ENCODE results near the gene MICAL2. TPM values are rescaled to one million over a fixed set of nuclear protein-coding genes. Genes with fewer than 3 reads are reported as not detected.
A peak's percentile ranks its signal among the peaks of the same experiment; 100 is the strongest.

MICAL2 gene
- total RNA-seq, 1 donor from 2014 or later: 10.0 TPM

- Mint-ChIP-seq H3K27ac (peak overlapping the region; percentile 82), H3K4me1 (ENCODE audit: low read depth) (peaks cover 53% of the 10 kb centered on the region), H3K27me3 (no peaks in the 10 kb centered on the region), H3K4me3 (ENCODE audit: low read depth) (no peak overlapping the region), H3K36me3 (ENCODE audit: insufficient read depth) (no peaks in the 10 kb centered on the region), H3K9me3 (ENCODE audit: low read depth) (no peaks in the 10 kb centered on the region)
- DNase-seq (ENCODE audit: low spot score, unreplicated experiment): no peak
- TF ChIP-seq, protein P1, sequence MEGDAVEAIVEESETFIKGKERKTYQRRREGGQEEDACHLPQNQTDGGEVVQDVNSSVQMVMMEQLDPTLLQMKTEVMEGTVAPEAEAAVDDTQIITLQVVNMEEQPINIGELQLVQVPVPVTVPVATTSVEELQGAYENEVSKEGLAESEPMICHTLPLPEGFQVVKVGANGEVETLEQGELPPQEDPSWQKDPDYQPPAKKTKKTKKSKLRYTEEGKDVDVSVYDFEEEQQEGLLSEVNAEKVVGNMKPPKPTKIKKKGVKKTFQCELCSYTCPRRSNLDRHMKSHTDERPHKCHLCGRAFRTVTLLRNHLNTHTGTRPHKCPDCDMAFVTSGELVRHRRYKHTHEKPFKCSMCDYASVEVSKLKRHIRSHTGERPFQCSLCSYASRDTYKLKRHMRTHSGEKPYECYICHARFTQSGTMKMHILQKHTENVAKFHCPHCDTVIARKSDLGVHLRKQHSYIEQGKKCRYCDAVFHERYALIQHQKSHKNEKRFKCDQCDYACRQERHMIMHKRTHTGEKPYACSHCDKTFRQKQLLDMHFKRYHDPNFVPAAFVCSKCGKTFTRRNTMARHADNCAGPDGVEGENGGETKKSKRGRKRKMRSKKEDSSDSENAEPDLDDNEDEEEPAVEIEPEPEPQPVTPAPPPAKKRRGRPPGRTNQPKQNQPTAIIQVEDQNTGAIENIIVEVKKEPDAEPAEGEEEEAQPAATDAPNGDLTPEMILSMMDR (IDR thresholded peaks at IDR 0.05; ENCODE audit: unreplicated experiment): no peak
These were observed 141.5 kb downstream of the MICAL2 start for GRCh38 chr11:12251666-12252560.

- no peak overlapping the region for H3K4me3 Mint-ChIP-seq (ENCODE audit: low read depth)
- TF ChIP-seq, protein P1 (IDR thresholded peaks at IDR 0.05; ENCODE audit: unreplicated experiment): no peak
- no peaks in the 10 kb centered on the region for H3K9me3 Mint-ChIP-seq (ENCODE audit: low read depth)
- DNase-seq (ENCODE audit: low spot score, unreplicated experiment): no peak
- no peaks in the 10 kb centered on the region for H3K36me3 Mint-ChIP-seq (ENCODE audit: insufficient read depth)
- H3K4me1 Mint-ChIP-seq (ENCODE audit: low read depth): peaks cover 43% of the 10 kb centered on the region
- no peaks in the 10 kb centered on the region for H3K27me3 Mint-ChIP-seq
- H3K27ac Mint-ChIP-seq: no peak overlapping the region
These were observed 143.5 kb downstream of the MICAL2 start for GRCh38 chr11:12253843-12254281.

DNA sequence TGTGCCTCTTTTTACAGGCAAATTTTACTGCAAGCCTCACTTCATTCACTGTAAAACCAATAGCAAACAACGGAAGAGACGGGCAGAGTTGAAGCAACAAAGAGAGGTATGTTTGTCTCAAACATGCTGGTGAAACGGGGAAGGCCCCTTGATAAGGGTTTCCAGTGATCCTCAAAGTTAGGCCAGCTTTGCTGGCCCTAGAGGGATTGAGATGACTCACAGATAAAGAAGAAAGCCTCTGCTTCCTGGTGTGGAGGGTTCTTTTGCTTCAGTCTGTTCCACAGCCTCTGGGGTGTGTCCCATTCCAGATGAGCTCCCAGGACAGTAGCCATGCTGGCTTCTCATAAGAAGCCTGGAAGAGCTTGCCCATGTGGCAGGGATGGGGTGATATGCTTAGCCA is 148.1 kb downstream of the MICAL2 start:
- TF ChIP-seq, protein P1 (IDR thresholded peaks at IDR 0.05; ENCODE audit: unreplicated experiment): no peak

DNA sequence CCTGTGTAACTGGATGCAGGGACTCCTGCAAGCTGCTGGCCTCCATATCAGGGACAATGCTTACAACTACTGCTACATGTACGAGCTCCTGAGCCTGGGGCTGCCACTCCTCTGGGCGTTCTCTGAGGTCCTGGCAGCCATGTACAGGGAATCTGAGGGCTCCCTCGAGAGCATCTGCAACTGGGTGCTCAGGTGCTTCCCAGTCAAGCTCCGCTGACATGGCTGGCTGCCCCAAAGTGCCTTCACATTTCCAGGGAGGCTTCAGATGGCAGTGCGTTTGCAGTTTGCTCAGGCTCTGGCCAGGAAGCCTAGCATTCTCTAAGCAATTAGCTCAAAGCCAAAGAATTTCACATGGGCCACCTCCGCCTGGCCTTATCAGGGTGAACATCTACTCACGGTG is 149.6 kb downstream of the MICAL2 start:
- H3K4me3 Mint-ChIP-seq (ENCODE audit: low read depth): no peak overlapping the region
- DNase-seq (ENCODE audit: low spot score, unreplicated experiment): no peak
- H3K36me3 Mint-ChIP-seq (ENCODE audit: insufficient read depth): no peaks in the 10 kb centered on the region
- TF ChIP-seq, protein P1 (IDR thresholded peaks at IDR 0.05; ENCODE audit: unreplicated experiment): no peak
- no peaks in the 10 kb centered on the region for H3K27me3 Mint-ChIP-seq
- peaks cover 10% of the 10 kb centered on the region for H3K4me1 Mint-ChIP-seq (ENCODE audit: low read depth)
- no peaks in the 10 kb centered on the region for H3K9me3 Mint-ChIP-seq (ENCODE audit: low read depth)
- H3K27ac Mint-ChIP-seq: no peak overlapping the region

More for the DNA sequence above, 148.1 kb downstream of the MICAL2 start:
- DNase-seq (ENCODE audit: low spot score, unreplicated experiment): no peak
- H3K4me3 Mint-ChIP-seq (ENCODE audit: low read depth): no peak overlapping the region
- peaks cover 19% of the 10 kb centered on the region for H3K4me1 Mint-ChIP-seq (ENCODE audit: low read depth)
- H3K27ac Mint-ChIP-seq: peak overlapping the region; percentile 83
- no peaks in the 10 kb centered on the region for H3K27me3 Mint-ChIP-seq
- H3K36me3 Mint-ChIP-seq (ENCODE audit: insufficient read depth): no peaks in the 10 kb centered on the region
- no peaks in the 10 kb centered on the region for H3K9me3 Mint-ChIP-seq (ENCODE audit: low read depth)

DNA sequence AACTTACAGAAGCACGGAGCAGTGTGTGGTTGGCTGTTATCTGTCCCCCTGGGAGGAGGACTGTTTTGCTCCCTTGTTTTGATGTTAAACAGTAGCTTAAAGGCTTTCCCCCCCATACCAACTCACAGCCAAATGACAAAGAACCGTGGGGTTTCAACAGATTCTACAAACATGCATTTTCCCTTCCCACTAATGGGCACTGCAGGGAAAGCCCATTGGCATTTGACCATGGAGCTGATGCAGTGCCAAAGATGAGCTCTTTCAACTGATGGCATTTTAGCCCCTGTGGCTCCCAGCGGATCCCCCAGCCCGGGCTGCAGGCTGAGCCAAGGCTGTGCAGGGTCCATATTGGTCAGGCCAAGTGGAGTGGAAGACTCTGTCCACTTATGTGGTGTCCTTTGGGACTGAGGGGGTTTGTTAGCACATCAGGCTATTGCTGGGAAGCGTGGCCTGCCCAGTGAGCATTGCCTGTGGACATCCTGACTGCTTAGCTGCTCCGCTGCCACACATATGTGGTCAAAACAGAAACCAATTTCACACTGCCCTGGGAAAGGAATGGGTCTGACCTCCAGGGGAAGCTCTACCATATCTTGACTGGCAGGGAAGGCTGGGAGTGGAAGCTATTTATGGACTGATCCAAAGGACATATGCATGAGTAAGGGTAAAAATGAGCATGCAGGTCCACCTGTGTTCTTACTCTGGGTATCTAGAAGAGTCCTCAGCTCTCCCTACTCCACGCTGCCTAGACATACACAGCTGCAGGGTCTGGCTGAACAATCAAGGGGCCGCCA is 150.5 kb downstream of the MICAL2 start:
- TF ChIP-seq, protein P1 (IDR thresholded peaks at IDR 0.05; ENCODE audit: unreplicated experiment): no peak
- Mint-ChIP-seq H3K27me3 (no peaks in the 10 kb centered on the region), H3K36me3 (ENCODE audit: insufficient read depth) (no peaks in the 10 kb centered on the region), H3K4me1 (ENCODE audit: low read depth) (peaks cover 12% of the 10 kb centered on the region), H3K27ac (no peak overlapping the region), H3K4me3 (ENCODE audit: low read depth) (no peak overlapping the region), H3K9me3 (ENCODE audit: low read depth) (no peaks in the 10 kb centered on the region)
- DNase-seq (ENCODE audit: low spot score, unreplicated experiment): no peak
